ENCODE measurements around the gene C4orf50.

C4orf50 gene

GRCh38 chr4:5931526-5931925, 86.7 kb downstream of the C4orf50 start:
- H3K27ac ChIP-seq (ENCODE audit: low read depth, low read length) = no peak overlapping the region
- no CpG with 5 or more reads among the region's 9 CpGs for WGBS (ENCODE audit: extremely low coverage, insufficient coverage, insufficient read length)
- no peak overlapping the region for H4K8ac ChIP-seq (ENCODE audit: low read depth, low read length)
- H3K23ac ChIP-seq (ENCODE audit: low read length) = no peak overlapping the region
- no peaks in the 10 kb centered on the region for H3K36me3 ChIP-seq (ENCODE audit: control insufficient read depth in 1 of 2, insufficient read depth in 2 of 2, low read length in 2 of 2)
- H2AK5ac ChIP-seq (ENCODE audit: low read length) = no peak overlapping the region
- no peak overlapping the region for H4K12ac ChIP-seq (ENCODE audit: low read depth, low read length)
- H3K14ac ChIP-seq (ENCODE audit: low read length) = no peak overlapping the region
- H2BK120ac ChIP-seq (ENCODE audit: insufficient read depth, low read length, poor library complexity) = no peak overlapping the region
- no peak for DNase-seq
- no peak overlapping the region for H3K4me2 ChIP-seq (ENCODE audit: low read length)
- H3K79me1 ChIP-seq (ENCODE audit: low read length) = no peaks in the 10 kb centered on the region
- H4K91ac ChIP-seq (ENCODE audit: low read depth, low read length) = no peak overlapping the region
- no peak overlapping the region for H3K4me3 ChIP-seq (ENCODE audit: low read depth, low read length)
- no peak overlapping the region for H3K18ac ChIP-seq (ENCODE audit: low read length)
- H3K9ac ChIP-seq (ENCODE audit: low read length) = no peak overlapping the region
- H3K79me2 ChIP-seq (ENCODE audit: control insufficient read depth, insufficient read depth, low read length, poor library complexity) = no peaks in the 10 kb centered on the region
- peaks cover 0 to 3% of the 10 kb centered on the region in 2 experiments for H3K4me1 ChIP-seq (ENCODE audit: control insufficient read depth in 1 of 2, insufficient read depth in 2 of 2, low read length in 2 of 2)
- H2BK5ac ChIP-seq (ENCODE audit: low read depth, low read length, poor library complexity) = no peak overlapping the region
- no peaks in the 10 kb centered on the region for H3K27me3 ChIP-seq (ENCODE audit: insufficient read depth, low read length)
- no peak overlapping the region for H2BK12ac ChIP-seq (ENCODE audit: low read length)
- H2AFZ ChIP-seq (ENCODE audit: insufficient read depth, low read length, poor library complexity) = no peak overlapping the region
- H3K9me3 ChIP-seq (ENCODE audit: insufficient read depth, low read depth, low read length) = no peaks in the 10 kb centered on the region
- H3K4ac ChIP-seq (ENCODE audit: low read depth, low read length) = no peak overlapping the region

- Histone ChIP-seq H2BK12ac (ENCODE audit: low read length) (no peak overlapping the region), H2BK5ac (ENCODE audit: low read depth, low read length, poor library complexity) (no peak overlapping the region), H3K9me3 (ENCODE audit: insufficient read depth, low read depth, low read length) (no peaks in the 10 kb centered on the region), H3K4ac (ENCODE audit: low read depth, low read length) (no peak overlapping the region), H3K4me3 (ENCODE audit: low read depth, low read length) (no peak overlapping the region), H3K79me2 (ENCODE audit: control insufficient read depth, insufficient read depth, low read length, poor library complexity) (no peaks in the 10 kb centered on the region), H3K36me3 (ENCODE audit: control insufficient read depth in 1 of 2, insufficient read depth in 2 of 2, low read length in 2 of 2) (no peaks in the 10 kb centered on the region), H2AK5ac (ENCODE audit: low read length) (no peak overlapping the region), H3K14ac (ENCODE audit: low read length) (no peak overlapping the region), H4K12ac (ENCODE audit: low read depth, low read length) (no peak overlapping the region), H3K9ac (ENCODE audit: low read length) (no peak overlapping the region), H4K91ac (ENCODE audit: low read depth, low read length) (no peak overlapping the region), H3K4me1 (ENCODE audit: control insufficient read depth in 1 of 2, insufficient read depth in 2 of 2, low read length in 2 of 2) (peaks cover 0 to 3% of the 10 kb centered on the region in 2 experiments), H3K23ac (ENCODE audit: low read length) (no peak overlapping the region), H2AFZ (ENCODE audit: insufficient read depth, low read length, poor library complexity) (no peak overlapping the region), H3K4me2 (ENCODE audit: low read length) (no peak overlapping the region), H3K18ac (ENCODE audit: low read length) (no peak overlapping the region), H4K8ac (ENCODE audit: low read depth, low read length) (no peak overlapping the region), H2BK120ac (ENCODE audit: insufficient read depth, low read length, poor library complexity) (no peak overlapping the region), H3K27me3 (ENCODE audit: insufficient read depth, low read length) (no peaks in the 10 kb centered on the region), H3K27ac (ENCODE audit: low read depth, low read length) (no peak overlapping the region), H3K79me1 (ENCODE audit: low read length) (no peaks in the 10 kb centered on the region)
- DNase-seq = no peak
- WGBS (ENCODE audit: extremely low coverage, insufficient coverage, insufficient read length) = no CpG with 5 or more reads among the region's 7 CpGs
Observed at GRCh38 chr4:5930876-5931275, 87.4 kb downstream of the C4orf50 start.

- H3K27me3 ChIP-seq (ENCODE audit: insufficient read depth, low read length) = no peaks in the 10 kb centered on the region
- H3K23ac ChIP-seq (ENCODE audit: low read length) = no peak overlapping the region
- no CpG with 5 or more reads among the region's 8 CpGs for WGBS (ENCODE audit: extremely low coverage, insufficient coverage, insufficient read length)
- no peak overlapping the region for H3K14ac ChIP-seq (ENCODE audit: low read length)
- no peak overlapping the region for H3K4me3 ChIP-seq (ENCODE audit: low read depth, low read length)
- no peak overlapping the region for H4K91ac ChIP-seq (ENCODE audit: low read depth, low read length)
- no peak overlapping the region for H3K18ac ChIP-seq (ENCODE audit: low read length)
- H2BK120ac ChIP-seq (ENCODE audit: insufficient read depth, low read length, poor library complexity) = no peak overlapping the region
- no peak overlapping the region for H3K4ac ChIP-seq (ENCODE audit: low read depth, low read length)
- no peaks in the 10 kb centered on the region for H3K9me3 ChIP-seq (ENCODE audit: insufficient read depth, low read depth, low read length)
- H2AFZ ChIP-seq (ENCODE audit: insufficient read depth, low read length, poor library complexity) = no peak overlapping the region
- H4K8ac ChIP-seq (ENCODE audit: low read depth, low read length) = no peak overlapping the region
- no peaks in the 10 kb centered on the region for H3K79me1 ChIP-seq (ENCODE audit: low read length)
- DNase-seq = no peak
- H2AK5ac ChIP-seq (ENCODE audit: low read length) = no peak overlapping the region
- H3K4me2 ChIP-seq (ENCODE audit: low read length) = no peak overlapping the region
- peaks cover 0 to 3% of the 10 kb centered on the region in 2 experiments for H3K4me1 ChIP-seq (ENCODE audit: control insufficient read depth in 1 of 2, insufficient read depth in 2 of 2, low read length in 2 of 2)
- no peaks in the 10 kb centered on the region for H3K36me3 ChIP-seq (ENCODE audit: control insufficient read depth in 1 of 2, insufficient read depth in 2 of 2, low read length in 2 of 2)
- no peak overlapping the region for H3K9ac ChIP-seq (ENCODE audit: low read length)
- H2BK12ac ChIP-seq (ENCODE audit: low read length) = no peak overlapping the region
- H3K79me2 ChIP-seq (ENCODE audit: control insufficient read depth, insufficient read depth, low read length, poor library complexity) = no peaks in the 10 kb centered on the region
- H3K27ac ChIP-seq (ENCODE audit: low read depth, low read length) = no peak overlapping the region
- H2BK5ac ChIP-seq (ENCODE audit: low read depth, low read length, poor library complexity) = no peak overlapping the region
- no peak overlapping the region for H4K12ac ChIP-seq (ENCODE audit: low read depth, low read length)
Observed at GRCh38 chr4:5930456-5930855, 87.8 kb downstream of the C4orf50 start.

GRCh38 chr4:5928844-5929420, 89.3 kb downstream of the C4orf50 start:
- Histone ChIP-seq H2BK5ac (ENCODE audit: low read depth, low read length, poor library complexity) (no peak overlapping the region), H3K27ac (ENCODE audit: low read depth, low read length) (no peak overlapping the region), H3K27me3 (ENCODE audit: insufficient read depth, low read length) (no peaks in the 10 kb centered on the region), H3K36me3 (ENCODE audit: control insufficient read depth in 1 of 2, insufficient read depth in 2 of 2, low read length in 2 of 2) (no peaks in the 10 kb centered on the region), H3K4ac (ENCODE audit: low read depth, low read length) (no peak overlapping the region), H2BK12ac (ENCODE audit: low read length) (no peak overlapping the region), H3K14ac (ENCODE audit: low read length) (no peak overlapping the region), H3K23ac (ENCODE audit: low read length) (no peak overlapping the region), H3K18ac (ENCODE audit: low read length) (no peak overlapping the region), H2BK120ac (ENCODE audit: insufficient read depth, low read length, poor library complexity) (no peak overlapping the region), H2AFZ (ENCODE audit: insufficient read depth, low read length, poor library complexity) (no peak overlapping the region), H3K4me1 (ENCODE audit: control insufficient read depth in 1 of 2, insufficient read depth in 2 of 2, low read length in 2 of 2) (peaks cover 0 to 3% of the 10 kb centered on the region in 2 experiments), H3K9ac (ENCODE audit: low read length) (no peak overlapping the region), H2AK5ac (ENCODE audit: low read length) (no peak overlapping the region), H3K79me1 (ENCODE audit: low read length) (no peaks in the 10 kb centered on the region), H4K91ac (ENCODE audit: low read depth, low read length) (no peak overlapping the region), H4K12ac (ENCODE audit: low read depth, low read length) (no peak overlapping the region), H3K9me3 (ENCODE audit: insufficient read depth, low read depth, low read length) (no peaks in the 10 kb centered on the region), H4K8ac (ENCODE audit: low read depth, low read length) (no peak overlapping the region), H3K4me3 (ENCODE audit: low read depth, low read length) (no peak overlapping the region), H3K79me2 (ENCODE audit: control insufficient read depth, insufficient read depth, low read length, poor library complexity) (no peaks in the 10 kb centered on the region), H3K4me2 (ENCODE audit: low read length) (no peak overlapping the region)
- WGBS (ENCODE audit: extremely low coverage, insufficient coverage, insufficient read length) = no CpG with 5 or more reads among the region's 8 CpGs
- no peak for DNase-seq
